Forelimb muscle (tissue), 1 donor: ENCODE results near the gene CASK. TPM values are rescaled to one million over a fixed set of nuclear protein-coding genes. Genes with fewer than 3 reads are reported as not detected.
"Not testable (repeated sequence)": the region's sequence is repeated elsewhere in the genome, so short reads cannot be mapped to it uniquely, and the experiment has no call there.

Source experiments
- DNase-seq: peaks from one replicate; pipeline ENCODE4 v3.0.0-alpha.2; 2013; ENCODE audit warnings: low read depth
- polyA plus RNA-seq: library from polyadenylated mRNA; unstranded; fragments of 120-200 nt; gene quantifications from one replicate; pipeline ENCODE4 v1.2.1, GENCODE V29; 2013; ENCODE audit not compliant: insufficient read length

CASK gene
- polyA plus RNA-seq, 1 donor = 21.8 TPM

GRCh38 chrX:41693024-41693423 lies 230.3 kb downstream of the CASK start:
- no peak for DNase-seq

- DNase-seq = no peak
Observed at GRCh38 chrX:41692162-41692749, 231.1 kb downstream of the CASK start.

GRCh38 chrX:41689711-41690110 lies 233.6 kb downstream of the CASK start:
- no peak for DNase-seq

- no peak for DNase-seq
Observed at GRCh38 chrX:41688835-41689234, 234.5 kb downstream of the CASK start, which contains the start of gene GPR34. TSS of gene GPR34 (plus strand) at chrX:41688973. CDS start at chrX:41695634, 6,661 bp downstream.

GRCh38 chrX:41688156-41688555 lies 235.2 kb downstream of the CASK start:
- DNase-seq = no peak

- no peak for DNase-seq
Observed at GRCh38 chrX:41686788-41687187, 236.6 kb downstream of the CASK start.

- DNase-seq = no peak
Observed at GRCh38 chrX:41684940-41685339, 238.4 kb downstream of the CASK start.

GRCh38 chrX:41684138-41684537 lies 239.2 kb downstream of the CASK start:
- DNase-seq = no peak

- DNase-seq = no peak
Observed at GRCh38 chrX:41677183-41678060, 245.9 kb downstream of the CASK start.

- not testable (repeated sequence) for DNase-seq
Observed at GRCh38 chrX:41676361-41676760, 247.0 kb downstream of the CASK start.

- DNase-seq = no peak
Observed at GRCh38 chrX:41672643-41673042, 250.7 kb downstream of the CASK start.

GRCh38 chrX:41671082-41671481 lies 252.3 kb downstream of the CASK start:
- no peak for DNase-seq

GRCh38 chrX:41670112-41670511 lies 253.2 kb downstream of the CASK start:
- no peak for DNase-seq

- no peak for DNase-seq
Observed at GRCh38 chrX:41667631-41668030, 255.7 kb downstream of the CASK start.

GRCh38 chrX:41666251-41666650 lies 257.1 kb downstream of the CASK start:
- DNase-seq = no peak

GRCh38 chrX:41665686-41666085 lies 257.7 kb downstream of the CASK start:
- no peak for DNase-seq

GRCh38 chrX:41664908-41665307 lies 258.4 kb downstream of the CASK start:
- DNase-seq = no peak

GRCh38 chrX:41664375-41664901 lies 258.9 kb downstream of the CASK start:
- no peak for DNase-seq

- DNase-seq = no peak
Observed at GRCh38 chrX:41661366-41662095, 261.8 kb downstream of the CASK start.

GRCh38 chrX:41655631-41656030 lies 267.7 kb downstream of the CASK start:
- no peak for DNase-seq

- no peak for DNase-seq
Observed at GRCh38 chrX:41655101-41655500, 268.3 kb downstream of the CASK start.

- no peak for DNase-seq
Observed at GRCh38 chrX:41653125-41653524, 270.2 kb downstream of the CASK start.
